Fibroblast of villous mesenchyme (primary cell): Measurements from ENCODE around the gene DOK6. TPM values are rescaled to one million over a fixed set of nuclear protein-coding genes. Genes with fewer than 3 reads are reported as not detected.
A peak's percentile ranks its signal among the peaks of the same experiment; 100 is the strongest.
"Not testable (repeated sequence)": the region's sequence is repeated elsewhere in the genome, so short reads cannot be mapped to it uniquely, and the experiment has no call there.

Experiments
- DNase-seq: peaks from one replicate; pipeline ENCODE4 v3.0.0-alpha.2; 2010; ENCODE audit warnings: low read depth
- H3K4me3 ChIP-seq: 2 replicates; pipeline ENCODE4 v1.5.1; 2011; ENCODE audit warnings: low read depth, mild to moderate bottlenecking, low read length
- total RNA-seq: library from RNA; depleted of rRNA; stranded (reverse); fragments of >200 nt; gene quantifications from 2 replicates; pipeline ENCODE4 v1.2.3, GENCODE V29; 2012
- TF ChIP-seq, protein P1 (sequence below): IDR thresholded peaks from 2 replicates; pipeline ENCODE4 v1.5.1; 2012; ENCODE audit warnings: low read depth, mild to moderate bottlenecking, low read length; ENCODE audit not compliant: insufficient read depth

Gene DOK6
- 2.6 and 6.9 TPM in 2 replicates for total RNA-seq

DNA sequence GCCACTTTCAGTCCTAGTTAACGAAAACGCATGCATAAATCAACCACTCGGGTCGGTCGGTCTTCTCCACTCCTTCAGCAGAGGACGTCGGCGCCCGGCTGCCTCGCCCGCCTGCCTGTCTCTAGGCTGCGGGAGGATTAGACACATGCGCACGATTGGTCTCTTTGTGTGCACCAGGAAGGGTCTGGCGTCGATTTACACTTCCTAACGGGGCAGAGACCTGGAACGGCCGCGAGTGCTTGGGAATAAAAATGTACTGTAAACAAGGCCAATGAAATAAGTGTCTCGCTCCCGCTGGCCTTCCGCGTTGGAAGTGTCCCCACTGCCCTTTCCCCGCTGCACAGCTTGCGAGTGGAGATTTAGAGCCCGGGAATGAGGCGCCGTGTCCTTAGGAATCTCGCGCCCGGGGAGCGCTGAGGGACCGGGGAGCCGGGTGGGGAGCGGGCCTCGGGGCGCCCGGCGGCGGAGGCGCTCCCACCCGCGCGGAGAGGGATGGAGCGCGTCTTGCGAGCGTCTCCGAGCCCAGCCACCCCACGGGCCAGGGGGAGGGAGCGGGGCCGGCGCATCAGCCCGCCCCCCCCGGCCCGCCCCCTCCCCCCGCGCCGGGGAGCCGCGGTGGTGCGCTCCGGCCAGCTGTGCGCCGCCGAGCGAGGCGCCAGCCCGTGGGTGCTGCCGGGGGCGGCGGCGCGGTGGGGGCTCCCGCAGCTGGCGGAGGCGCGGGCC lies at the start of gene DOK6:
Gene DOK6 (plus strand): TSS at position 636 of the 723 bp plus-strand sequence.
- H3K4me3 ChIP-seq = peak within 1 kb of the TSS; percentile 65
- DNase-seq = peak; percentile 68
- TF ChIP-seq, protein P1, sequence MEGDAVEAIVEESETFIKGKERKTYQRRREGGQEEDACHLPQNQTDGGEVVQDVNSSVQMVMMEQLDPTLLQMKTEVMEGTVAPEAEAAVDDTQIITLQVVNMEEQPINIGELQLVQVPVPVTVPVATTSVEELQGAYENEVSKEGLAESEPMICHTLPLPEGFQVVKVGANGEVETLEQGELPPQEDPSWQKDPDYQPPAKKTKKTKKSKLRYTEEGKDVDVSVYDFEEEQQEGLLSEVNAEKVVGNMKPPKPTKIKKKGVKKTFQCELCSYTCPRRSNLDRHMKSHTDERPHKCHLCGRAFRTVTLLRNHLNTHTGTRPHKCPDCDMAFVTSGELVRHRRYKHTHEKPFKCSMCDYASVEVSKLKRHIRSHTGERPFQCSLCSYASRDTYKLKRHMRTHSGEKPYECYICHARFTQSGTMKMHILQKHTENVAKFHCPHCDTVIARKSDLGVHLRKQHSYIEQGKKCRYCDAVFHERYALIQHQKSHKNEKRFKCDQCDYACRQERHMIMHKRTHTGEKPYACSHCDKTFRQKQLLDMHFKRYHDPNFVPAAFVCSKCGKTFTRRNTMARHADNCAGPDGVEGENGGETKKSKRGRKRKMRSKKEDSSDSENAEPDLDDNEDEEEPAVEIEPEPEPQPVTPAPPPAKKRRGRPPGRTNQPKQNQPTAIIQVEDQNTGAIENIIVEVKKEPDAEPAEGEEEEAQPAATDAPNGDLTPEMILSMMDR = no peak

DNA sequence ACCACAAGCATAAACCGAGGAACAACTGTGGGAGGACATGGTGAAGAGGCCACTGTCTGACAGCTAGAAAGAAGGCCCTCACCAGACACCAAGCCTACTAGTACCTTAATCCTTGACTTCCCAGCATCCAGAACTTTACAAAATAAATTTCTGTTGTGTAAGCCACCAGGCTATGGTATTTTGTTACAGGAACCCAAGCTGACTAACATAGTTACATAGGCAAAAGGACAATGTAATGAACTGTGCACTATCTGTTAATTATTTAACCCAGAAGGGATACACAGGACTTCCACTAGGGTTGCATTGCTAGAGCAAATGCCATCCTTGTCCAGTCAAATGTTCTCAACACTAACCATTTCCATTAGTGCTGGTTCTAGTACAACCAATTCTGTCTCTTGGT lies 47.7 kb upstream of the DOK6 start:
- no peak for DNase-seq
- TF ChIP-seq, protein P1 = no peak
- no peak overlapping the region for H3K4me3 ChIP-seq

DNA sequence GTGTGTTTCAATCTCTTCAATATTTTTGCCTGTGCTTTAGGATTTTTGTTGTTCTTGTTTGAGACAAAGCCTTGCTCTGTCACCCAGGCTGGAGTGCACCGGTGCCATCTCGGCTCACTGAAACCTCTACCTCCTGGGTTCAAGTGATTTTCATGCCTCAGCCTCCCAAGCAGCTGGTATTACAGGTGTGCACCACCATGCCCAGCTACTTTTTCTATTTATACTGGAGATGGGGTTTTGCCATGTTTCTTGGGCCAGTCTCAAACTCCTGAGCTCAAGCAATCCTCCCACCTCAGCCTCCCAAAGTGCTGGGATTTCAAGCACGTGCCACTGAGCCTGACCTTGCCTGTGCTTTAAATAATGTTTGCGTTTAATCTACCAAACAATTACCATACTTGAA lies 43.1 kb upstream of the DOK6 start:
- TF ChIP-seq, protein P1 = no peak
- no peak overlapping the region for H3K4me3 ChIP-seq
- DNase-seq = no peak

DNA sequence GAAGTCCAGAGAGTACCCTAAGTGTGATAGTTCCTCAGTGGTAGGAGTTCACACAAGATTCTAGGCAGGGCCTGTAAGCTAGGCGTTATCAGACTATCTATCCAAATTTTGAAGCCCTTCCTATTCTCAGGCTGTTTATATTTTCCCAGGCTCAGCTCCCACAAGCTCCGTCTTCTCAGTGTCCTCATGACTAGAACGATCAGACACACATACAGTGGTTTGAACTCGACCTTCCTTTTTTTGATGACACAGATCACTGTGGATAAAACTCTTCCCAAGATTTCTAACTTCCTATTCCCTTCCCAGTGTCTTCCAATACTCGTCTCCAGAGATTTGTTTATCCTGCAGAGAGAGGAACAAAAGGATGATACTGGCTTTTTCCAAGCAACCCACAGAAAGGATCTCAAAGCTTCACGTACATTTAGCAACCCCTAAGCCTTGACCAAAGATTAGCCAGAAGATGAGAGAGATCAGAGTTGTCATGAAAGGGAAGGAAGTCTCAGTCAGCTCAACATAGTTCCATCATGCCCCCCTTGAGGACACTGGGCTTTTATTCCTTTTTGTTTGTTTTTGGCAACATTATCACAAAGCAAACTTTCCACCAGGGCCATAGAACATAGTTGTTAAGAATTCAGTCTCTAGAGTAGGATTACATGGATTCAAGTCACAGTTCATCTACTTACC lies 42.3 kb upstream of the DOK6 start:
- TF ChIP-seq, protein P1 = no peak
- no peak overlapping the region for H3K4me3 ChIP-seq
- DNase-seq = peak; percentile 4

DNA sequence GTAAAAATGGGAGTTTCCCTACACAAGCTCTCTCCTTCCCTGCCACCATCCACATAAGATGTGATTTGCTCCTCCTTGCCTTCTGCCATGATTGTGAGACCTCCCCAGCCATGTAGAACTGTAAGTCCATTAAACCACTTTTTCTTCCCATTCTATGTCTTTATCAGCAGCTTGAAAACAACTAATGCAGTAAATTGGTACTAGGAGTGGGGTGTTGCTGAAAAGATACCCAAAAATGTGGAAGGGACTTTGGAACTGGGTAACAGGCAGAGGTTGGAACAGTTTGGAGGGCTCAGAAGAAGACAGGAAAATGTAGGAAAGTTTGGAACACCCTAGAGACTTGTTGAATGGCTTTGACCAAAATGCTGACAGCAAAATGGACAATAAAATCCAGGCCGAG lies 40.9 kb upstream of the DOK6 start:
- not testable (repeated sequence) for DNase-seq, H3K4me3 ChIP-seq

DNA sequence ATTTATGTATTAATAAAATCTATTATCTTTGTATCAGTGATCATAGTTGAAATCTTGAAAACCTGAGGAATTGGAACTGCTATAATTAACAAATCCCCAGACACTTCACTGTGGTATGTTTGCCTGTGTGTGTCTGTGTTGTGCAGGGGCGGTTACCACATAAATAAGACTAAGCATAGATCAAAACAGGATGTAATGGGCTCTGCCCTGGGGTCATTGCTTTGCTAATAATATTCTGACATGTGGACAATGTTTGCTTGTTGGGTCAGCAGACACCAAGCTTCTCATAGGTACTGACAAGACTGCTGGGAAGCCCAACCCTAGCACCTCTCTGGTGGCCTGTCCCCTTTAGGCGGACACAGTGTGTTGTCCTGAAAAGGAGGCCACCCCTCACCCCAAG lies 35.8 kb upstream of the DOK6 start:
- TF ChIP-seq, protein P1 = no peak
- H3K4me3 ChIP-seq = no peak overlapping the region

DNA sequence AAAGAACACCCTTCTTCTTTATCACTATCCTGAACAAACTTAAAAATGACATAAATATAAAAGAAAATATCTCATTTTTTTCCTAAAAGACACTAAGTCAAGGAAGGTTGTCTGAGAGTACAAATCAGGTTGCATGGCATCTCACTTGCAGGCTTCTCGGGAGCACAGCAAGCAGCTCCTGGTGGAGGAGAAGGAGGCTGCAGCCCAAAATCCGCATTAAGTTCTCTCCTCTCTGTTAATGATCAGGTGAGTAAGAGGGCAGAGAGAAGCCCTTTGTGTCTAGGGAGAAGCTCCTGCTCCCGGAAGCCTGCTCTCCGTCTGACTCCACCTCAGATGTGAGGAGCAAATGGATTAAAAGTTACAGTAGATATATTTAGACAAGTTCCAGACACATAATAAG lies 35.0 kb upstream of the DOK6 start:
- TF ChIP-seq, protein P1 = no peak
- DNase-seq = no peak
- H3K4me3 ChIP-seq = no peak overlapping the region

More for the DNA sequence above, 35.8 kb upstream of the DOK6 start:
- peak; percentile 25 for DNase-seq
